ENCODE results near the gene ZSCAN26. TPM values are rescaled to one million over a fixed set of nuclear protein-coding genes. Genes with fewer than 3 reads are reported as not detected.

Gene ZSCAN26
- total RNA-seq (ENCODE audit: low replicate concordance) = 11.5 and 12.0 TPM in 2 replicates

DNA sequence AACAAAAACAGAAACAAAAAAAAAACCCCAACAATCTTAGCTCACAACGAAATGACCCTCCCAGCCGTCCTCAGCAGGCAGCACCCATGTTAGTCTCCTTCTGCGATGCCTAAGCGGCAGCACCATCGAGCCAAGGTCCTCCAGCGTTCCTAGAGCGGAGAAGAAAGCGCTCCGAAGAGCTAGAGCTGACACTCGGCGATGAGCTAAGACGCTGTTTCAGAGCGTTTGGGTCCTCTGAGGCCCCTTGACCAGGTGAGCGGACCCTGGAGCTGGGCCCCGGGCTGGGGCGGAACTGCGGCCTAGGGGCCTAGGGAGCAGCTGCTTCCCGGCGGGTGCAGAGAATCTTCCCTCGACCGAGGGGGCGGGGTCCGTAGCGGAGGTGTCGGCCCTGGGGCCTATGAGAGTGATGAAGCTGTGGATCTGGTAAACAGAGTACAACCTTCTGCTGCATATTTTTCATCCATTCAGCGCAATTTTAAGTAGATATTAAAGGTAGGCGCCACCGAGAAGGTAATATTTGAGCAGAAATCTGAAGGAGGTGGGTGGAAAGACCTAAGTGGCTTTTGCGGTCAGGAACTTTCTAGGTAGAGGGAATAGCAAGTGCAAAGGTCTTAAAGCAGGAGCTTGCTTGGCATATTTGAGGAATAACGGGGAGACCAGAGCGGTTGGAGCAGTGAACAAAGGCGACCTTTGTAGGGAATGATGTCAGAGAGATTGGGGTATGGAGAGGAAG, at the start of gene ZSCAN26:
Gene ZSCAN26, plus strand, starts transcription at position 182 of the 733 bp plus-strand sequence. CDS start 4,777 bp downstream, outside the sequence.

DNA sequence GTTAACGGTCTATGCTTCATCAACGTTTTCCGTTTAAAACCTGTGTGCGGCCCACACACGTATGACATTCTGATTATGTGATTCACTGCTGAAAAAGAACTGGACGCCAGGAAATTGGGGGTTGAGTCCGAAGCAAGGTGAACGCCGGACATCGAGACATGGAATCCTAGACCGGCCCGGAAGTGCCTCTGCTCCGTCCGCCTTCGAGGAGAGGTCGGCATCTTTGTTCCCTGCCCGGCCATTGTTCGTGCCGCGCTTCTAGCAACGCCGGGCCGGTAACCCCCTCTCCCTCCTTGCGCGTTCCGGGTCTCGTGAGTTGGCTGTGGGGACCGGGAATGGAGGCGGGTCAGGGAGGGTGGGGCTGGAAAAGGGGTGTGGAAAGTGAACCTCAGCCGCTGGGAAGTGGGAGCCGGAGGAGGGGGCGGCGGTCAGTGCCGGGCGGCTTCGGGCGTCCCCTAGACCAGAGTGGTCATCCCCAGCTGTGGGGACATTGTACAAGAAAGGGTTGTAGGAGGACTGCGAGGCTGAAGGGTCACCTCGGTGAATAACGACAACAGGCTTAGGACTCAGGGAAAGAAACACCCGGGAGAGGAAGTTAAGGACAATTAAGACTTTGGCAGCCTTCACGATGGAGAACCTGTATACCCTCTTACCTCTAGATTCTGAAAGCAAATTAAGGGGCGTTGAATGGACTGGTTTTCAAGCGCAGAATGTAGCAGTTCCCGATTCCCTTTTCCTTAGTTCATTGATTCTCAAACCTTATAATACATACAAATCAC, 41.7 kb upstream of the ZSCAN26 start, which contains the start of gene ZSCAN9:
Gene ZSCAN9, plus strand, starts transcription at position 220 of the 779 bp plus-strand sequence. CDS start 1,810 bp downstream, outside the sequence.

GRCh38 chr6:28252009-28252975, 14.7 kb upstream of the ZSCAN26 start, which contains the start of gene ZKSCAN4:
Gene ZKSCAN4 (minus strand): TSS chr6:28252269. CDS start chr6:28251980, 289 bp downstream.

GRCh38 chr6:28258877-28259777, 7.8 kb upstream of the ZSCAN26 start, which contains the start of gene NKAPL:
Gene NKAPL (plus strand): TSS chr6:28259297. CDS start chr6:28259372, 75 bp downstream.

DNA sequence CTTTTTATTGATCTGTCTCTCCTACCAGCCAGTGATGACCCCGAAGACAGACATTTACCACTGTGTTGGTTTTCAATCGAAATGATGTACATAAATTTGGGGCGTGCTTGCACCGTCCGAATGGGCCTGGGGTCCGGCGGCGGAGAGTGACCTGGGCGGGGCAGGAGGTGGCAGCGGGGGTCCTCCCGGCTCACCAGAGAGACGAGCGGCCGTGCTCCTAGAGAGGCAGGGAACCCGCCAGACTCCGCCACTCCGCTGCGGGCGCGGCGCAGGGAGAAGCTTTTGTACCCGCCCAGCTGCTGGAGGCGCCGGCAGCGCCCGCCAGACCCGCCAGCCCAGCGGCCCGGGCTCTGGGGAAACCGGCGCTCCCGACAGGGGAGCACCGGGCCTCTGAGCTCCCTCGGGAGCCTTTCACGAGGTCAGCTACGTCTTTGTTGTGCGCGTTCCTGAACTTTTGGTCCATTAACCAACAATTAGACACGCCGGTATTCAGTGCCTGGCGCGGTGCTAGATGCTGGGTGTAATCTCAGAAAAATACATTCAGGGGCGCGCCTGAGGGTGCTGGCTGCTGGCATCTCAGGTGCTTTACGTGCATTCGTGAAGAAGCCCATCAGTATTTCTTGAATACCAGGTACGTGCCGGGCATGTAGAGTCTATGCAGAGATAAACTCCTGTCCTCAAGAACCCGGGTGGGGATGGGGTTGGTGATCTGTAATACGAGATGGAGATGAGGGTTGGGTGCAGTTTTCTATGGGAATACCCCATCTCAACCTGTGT, 14.5 kb downstream of the ZSCAN26 start, which contains the start of gene PGBD1:
Gene PGBD1, plus strand, starts transcription at position 285 of the 777 bp plus-strand sequence. CDS start 2,242 bp downstream, outside the sequence.

Other genes starting within 250 kb of the ZSCAN26 start
- gene ZNF165, start 186.6 kb upstream of the ZSCAN26 start, total RNA-seq (ENCODE audit: low replicate concordance) = 0.30 and 0.47 TPM in 2 replicates
- 0.82 and 2.7 TPM in 2 replicates for gene ZSCAN16, start 142.5 kb upstream of the ZSCAN26 start, total RNA-seq (ENCODE audit: low replicate concordance)
- 10.5 and 11.2 TPM in 2 replicates for gene ZKSCAN8, start 125.3 kb upstream of the ZSCAN26 start, total RNA-seq (ENCODE audit: low replicate concordance)
- 4.2 and 9.8 TPM in 2 replicates for gene ZSCAN9, start 41.9 kb upstream of the ZSCAN26 start, total RNA-seq (ENCODE audit: low replicate concordance)
- 3.7 and 5.3 TPM in 2 replicates for gene ZKSCAN4, start 14.9 kb upstream of the ZSCAN26 start, total RNA-seq (ENCODE audit: low replicate concordance)
- gene NKAPL, start 7.8 kb upstream of the ZSCAN26 start, total RNA-seq (ENCODE audit: low replicate concordance) = 0.75 and 1.4 TPM in 2 replicates
- 1.9 and 4.3 TPM in 2 replicates for gene PGBD1, start 14.4 kb downstream of the ZSCAN26 start, total RNA-seq (ENCODE audit: low replicate concordance)
- gene ZSCAN31, start 69.0 kb downstream of the ZSCAN26 start, total RNA-seq (ENCODE audit: low replicate concordance) = 16.8 and 21.2 TPM in 2 replicates
- gene ZKSCAN3, start 82.8 kb downstream of the ZSCAN26 start, total RNA-seq (ENCODE audit: low replicate concordance) = 4.6 and 5.2 TPM in 2 replicates
- 3.2 and 3.8 TPM in 2 replicates for gene ZSCAN12, start 132.6 kb downstream of the ZSCAN26 start, total RNA-seq (ENCODE audit: low replicate concordance)
- 0.94 and 2.4 TPM in 2 replicates for gene ZSCAN23, start 176.3 kb downstream of the ZSCAN26 start, total RNA-seq (ENCODE audit: low replicate concordance)
- not detected in 2 replicates for gene GPX6, start 248.7 kb downstream of the ZSCAN26 start, total RNA-seq (ENCODE audit: low replicate concordance)